CD14-positive monocyte (primary cell): ENCODE data around the gene PIM3. TPM values are rescaled to one million over a fixed set of nuclear protein-coding genes. Genes with fewer than 3 reads are reported as not detected.

Experiments used
- DNase-seq, 3 donors: peaks; one replicate each; pipeline ENCODE4 v3.0.0-alpha.2; 2011 to 2022
- H2AFZ ChIP-seq: 2 replicates; pipeline ENCODE4 v1.6.0; 2012; ENCODE audit warnings: mild to moderate bottlenecking, low read depth, low read length, inconsistent platforms; ENCODE audit not compliant: insufficient read depth, poor library complexity, severe bottlenecking
- H3K27ac ChIP-seq, 2 donors: 1 replicate in 1 of 2; 2 replicates in 1 of 2; pipeline ENCODE4 v1.5.1; 2012 to 2013; ENCODE audit warnings: low read length in 2 of 2, control low read depth in 1 of 2, inconsistent platforms in 1 of 2, low read depth in 1 of 2, mild to moderate bottlenecking in 1 of 2
- H3K27me3 ChIP-seq, 2 donors: one replicate each; pipeline versions ENCODE4 v1.6.0 to v1.6.1; 2011 to 2013; ENCODE audit warnings: low read length in 2 of 2; ENCODE audit not compliant: control insufficient read depth in 2 of 2, insufficient read depth in 2 of 2
- H3K36me3 ChIP-seq, 2 donors: replicated peaks in 1 of 2; 1 replicate in 1 of 2; 2 replicates in 1 of 2; pipeline versions ENCODE4 v1.5.1 to v1.6.1; 2012 to 2013; ENCODE audit warnings: low read length in 2 of 2, control low read depth in 1 of 2, inconsistent platforms in 1 of 2, mild to moderate bottlenecking in 1 of 2; ENCODE audit not compliant: insufficient read depth in 2 of 2, control insufficient read depth in 1 of 2
- H3K4me1 ChIP-seq, 2 donors: 1 replicate in 1 of 2; 2 replicates in 1 of 2; pipeline versions ENCODE4 v1.5.1 to v1.6.1; 2012 to 2013; ENCODE audit warnings: low read length in 2 of 2, control low read depth in 1 of 2, inconsistent platforms in 1 of 2, mild to moderate bottlenecking in 1 of 2, moderate library complexity in 1 of 2; ENCODE audit not compliant: insufficient read depth in 2 of 2, control insufficient read depth in 1 of 2
- H3K4me2 ChIP-seq: replicated peaks from 2 replicates; pipeline ENCODE3; 2012; ENCODE audit warnings: low read length, moderate library complexity, mild to moderate bottlenecking; ENCODE audit not compliant: poor library complexity, severe bottlenecking; ENCODE audit errors: extremely low read depth
- H3K4me3 ChIP-seq, 3 experiments: fragments of 200-600 bp in 1 of 3; sonication (generic) in 1 of 3; replicated peaks in 1 of 3; 1 replicate in 2 of 3; 2 replicates in 1 of 3; pipeline ENCODE4 v1.5.1; 2011 to 2013; ENCODE audit warnings: low read length in 3 of 3, mild to moderate bottlenecking in 3 of 3, control low read depth in 2 of 3, low read depth in 2 of 3, inconsistent platforms in 1 of 3, moderate library complexity in 1 of 3
- H3K79me2 ChIP-seq: 2 replicates; pipeline ENCODE4 v1.6.0; 2012; ENCODE audit warnings: mild to moderate bottlenecking, control low read depth, inconsistent platforms, low read length, moderate library complexity; ENCODE audit not compliant: insufficient read depth
- H3K9ac ChIP-seq: 2 replicates; pipeline ENCODE4 v1.6.0; 2017; ENCODE audit warnings: low read length, mild to moderate bottlenecking; ENCODE audit not compliant: insufficient read depth, poor library complexity, severe bottlenecking
- H3K9me3 ChIP-seq, 2 donors: replicated peaks in 1 of 2; 1 replicate in 1 of 2; 2 replicates in 1 of 2; pipeline versions ENCODE4 v1.5.1 to v1.6.1; 2012 to 2013; ENCODE audit warnings: low read length in 2 of 2, control low read depth in 1 of 2; ENCODE audit not compliant: control insufficient read depth in 1 of 2, insufficient read depth in 1 of 2
- H4K20me1 ChIP-seq: 2 replicates; pipeline ENCODE4 v1.6.0; 2012; ENCODE audit warnings: mild to moderate bottlenecking, low read length, control low read depth, moderate library complexity; ENCODE audit not compliant: insufficient read depth
- H3K27ac Mint-ChIP-seq, 7 donors: one replicate each; pipeline ENCODE4 v1.8.0; 2020; ENCODE audit warnings: mild to moderate bottlenecking in 7 of 7, mixed read lengths in 7 of 7, moderate library complexity in 6 of 7, inconsistent platforms in 2 of 7
- H3K27me3 Mint-ChIP-seq, 3 donors: one replicate each; pipeline ENCODE4 v1.8.0; 2021 to 2022; ENCODE audit warnings: low read depth in 3 of 3, mild to moderate bottlenecking in 3 of 3, mixed read lengths in 3 of 3, moderate library complexity in 3 of 3, inconsistent platforms in 1 of 3
- H3K36me3 Mint-ChIP-seq, 2 donors: one replicate each; pipeline ENCODE4 v1.8.0; 2020; ENCODE audit warnings: mixed read lengths in 2 of 2, inconsistent platforms in 1 of 2, mild to moderate bottlenecking in 1 of 2
- H3K4me1 Mint-ChIP-seq: one replicate; pipeline ENCODE4 v1.8.0; 2020; ENCODE audit warnings: mild to moderate bottlenecking, mixed read lengths
- H3K4me3 Mint-ChIP-seq, 2 donors: one replicate each; pipeline ENCODE4 v1.8.0; 2020; ENCODE audit warnings: mild to moderate bottlenecking in 2 of 2, mixed read lengths in 2 of 2, moderate library complexity in 1 of 2
- H3K9me3 Mint-ChIP-seq, 7 donors: one replicate each; pipeline ENCODE4 v1.8.0; 2020 to 2022; ENCODE audit warnings: mixed read lengths in 7 of 7, mild to moderate bottlenecking in 6 of 7, moderate library complexity in 6 of 7, inconsistent platforms in 2 of 7
- CTCF ChIP-seq: fragments of 200-600 bp; IDR thresholded peaks from one replicate; pipeline ENCODE4 v1.8.0; 2022; ENCODE audit warnings: antibody characterized with exemption, mild to moderate bottlenecking
- WGBS: methylation state at CpG from one replicate; pipeline ENCODE4 v1.1.5; 2013; ENCODE audit warnings: missing lambda C conversion rate; ENCODE audit not compliant: insufficient coverage; 5-methylcytosine and 5-hydroxymethylcytosine counted together
- intact Hi-C, 2 donors: fragments of 100-400 bp; cut with micrococcal nuclease; formaldehyde crosslinking; loops; one replicate each; pipeline versions ENCODE4 v1.15.0 to v1.15.1; 2023
- polyA plus RNA-seq, 3 donors: library from polyadenylated mRNA; depleted of rRNA in 1 of 3; unstranded in 2 of 3; stranded (reverse) in 1 of 3; fragments of 300-500 nt in 2 of 3; fragments of >200 nt in 1 of 3; fragmentation: Illumina TruSeq in 2 of 3; gene quantifications; 1 replicate in 2 of 3; 2 replicates in 1 of 3; pipeline ENCODE4 v1.2.3, GENCODE V29; 2012 to 2021

Gene PIM3
- polyA plus RNA-seq, 3 donors = 38.8 to 135 (median 40.4) TPM

GRCh38 chr22:49928185-49928495 is 32.4 kb upstream of the PIM3 start:
- H2AFZ ChIP-seq = no peak overlapping the region
- peaks cover 16 to 22% of the 10 kb centered on the region in 2 donors for H3K36me3 Mint-ChIP-seq
- H3K27ac ChIP-seq = no peak overlapping the region
- whole genome bisulfite sequencing = 93% methylated on average over 8 of the region's 8 CpGs
- no peak overlapping the region for H3K27ac Mint-ChIP-seq
- TF ChIP-seq CTCF = no peak
- peaks cover 0 to 3% of the 10 kb centered on the region in 2 donors for H3K27me3 ChIP-seq
- H3K4me3 ChIP-seq = no peak overlapping the region
- H3K9me3 ChIP-seq = no peaks in the 10 kb centered on the region
- H3K4me3 Mint-ChIP-seq = no peak overlapping the region
- H3K9ac ChIP-seq = no peak overlapping the region
- H3K9me3 Mint-ChIP-seq = no peaks in the 10 kb centered on the region
- H3K4me2 ChIP-seq = no peak overlapping the region
- H3K36me3 ChIP-seq = no peaks in the 10 kb centered on the region
- peaks cover 35% of the 10 kb centered on the region for H3K4me1 Mint-ChIP-seq
- peaks cover 5% of the 10 kb centered on the region for H4K20me1 ChIP-seq
- peaks cover 38 to 49% of the 10 kb centered on the region in 2 donors for H3K4me1 ChIP-seq
- intact Hi-C loops = loop anchor here in 1 of 2 donors (10.0 kb wide), 1 partner anchor 277 kb away; the partner anchor contains the start of gene SELENOO
- H3K79me2 ChIP-seq = no peaks in the 10 kb centered on the region
- no peak for DNase-seq
- peaks cover 2 to 10% (median 4%) of the 10 kb centered on the region in 3 donors for H3K27me3 Mint-ChIP-seq

DNA sequence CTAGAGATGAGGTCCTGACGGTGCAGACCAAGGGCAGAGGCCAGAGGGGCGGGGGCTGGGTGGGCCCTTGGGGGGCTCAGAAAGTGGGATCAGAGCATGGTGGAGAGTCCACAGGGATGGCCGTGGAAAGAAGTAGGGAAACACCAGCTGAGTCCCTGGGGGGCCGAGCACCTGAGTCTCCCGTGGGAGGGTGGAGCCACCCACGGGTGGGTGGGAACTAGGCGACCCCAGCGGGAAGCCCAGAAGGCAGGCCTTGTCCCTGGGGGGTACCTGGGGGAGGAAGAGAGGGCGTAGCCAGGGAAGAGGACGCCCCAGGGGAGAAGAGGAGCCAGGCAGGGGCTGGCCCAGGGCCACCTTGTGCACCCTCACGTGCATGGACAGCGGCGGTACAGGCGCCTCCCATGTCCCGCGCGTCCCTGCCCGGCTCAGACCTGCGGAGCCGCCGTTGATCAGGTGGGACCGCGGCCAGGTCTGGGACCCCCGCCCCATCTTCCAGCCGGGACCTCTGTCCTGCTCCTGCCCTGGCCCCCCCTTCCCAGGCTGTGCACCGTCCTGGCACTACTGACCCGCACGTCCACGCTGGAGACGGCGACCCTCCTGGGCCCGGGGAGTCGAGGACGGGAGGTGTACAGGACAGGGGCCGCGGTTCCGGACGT is 31.9 kb upstream of the PIM3 start:
- no peak overlapping the region for H3K4me2 ChIP-seq
- H3K4me1 ChIP-seq = peaks cover 42 to 54% of the 10 kb centered on the region in 2 donors
- Mint-ChIP-seq H3K27me3 (peaks cover 2 to 10% (median 4%) of the 10 kb centered on the region in 3 donors), H3K36me3 (peaks cover 14 to 22% of the 10 kb centered on the region in 2 donors), H3K9me3 (no peaks in the 10 kb centered on the region), H3K4me1 (peaks cover 40% of the 10 kb centered on the region), H3K4me3 (no peak overlapping the region), H3K27ac (no peak overlapping the region)
- intact Hi-C loops = loop anchor here (1.0 to 10.0 kb wide), 2 partner anchors 102 to 276 kb away; partner anchors contain the start of gene SELENOO (in 1 of the 2)
- no peak overlapping the region for H3K27ac ChIP-seq
- H3K9ac ChIP-seq = no peak overlapping the region
- H3K27me3 ChIP-seq = peaks cover 0 to 3% of the 10 kb centered on the region in 2 donors
- no peaks in the 10 kb centered on the region for H3K79me2 ChIP-seq
- H2AFZ ChIP-seq = no peak overlapping the region
- H3K4me3 ChIP-seq = no peak overlapping the region
- TF ChIP-seq CTCF = no peak
- no peak for DNase-seq
- H4K20me1 ChIP-seq = peaks cover 5% of the 10 kb centered on the region
- 63% methylated on average over 38 of the region's 38 CpGs for WGBS
- no peaks in the 10 kb centered on the region for H3K9me3 ChIP-seq
- no peaks in the 10 kb centered on the region for H3K36me3 ChIP-seq
